Kidney tubule cell (primary cell): ENCODE results near the gene ADAMTS6.
A peak's percentile ranks its signal among the peaks of the same experiment; 100 is the strongest.
"Not testable (repeated sequence)": the region's sequence is repeated elsewhere in the genome, so short reads cannot be mapped to it uniquely, and the experiment has no call there.

Experiments
- DNase-seq: peaks from one replicate; pipeline ENCODE4 v3.0.0-alpha.2; 2018; ENCODE audit warnings: low spot score

The ADAMTS6 gene

GRCh38 chr5:65474130-65474711 lies 7.5 kb downstream of the ADAMTS6 start:
- DNase-seq, result no peak

- DNase-seq, result no peak
These were observed 13.1 kb downstream of the ADAMTS6 start for GRCh38 chr5:65468633-65469032.

- DNase-seq, result no peak
These were observed 19.5 kb downstream of the ADAMTS6 start for GRCh38 chr5:65462139-65462705.

- DNase-seq, result no peak
These were observed 20.2 kb downstream of the ADAMTS6 start for GRCh38 chr5:65461490-65461889.

- no peak for DNase-seq
These were observed 21.7 kb downstream of the ADAMTS6 start for GRCh38 chr5:65459995-65460394.

GRCh38 chr5:65455064-65455463 lies 26.7 kb downstream of the ADAMTS6 start:
- no peak for DNase-seq

- DNase-seq, result no peak
These were observed 30.3 kb downstream of the ADAMTS6 start for GRCh38 chr5:65451436-65451835.

GRCh38 chr5:65446682-65447081 lies 35.0 kb downstream of the ADAMTS6 start:
- no peak for DNase-seq

GRCh38 chr5:65441800-65442199 lies 39.9 kb downstream of the ADAMTS6 start:
- no peak for DNase-seq

- DNase-seq, result no peak
These were observed 41.3 kb downstream of the ADAMTS6 start for GRCh38 chr5:65440456-65440855.

GRCh38 chr5:65434122-65434521 lies 47.6 kb downstream of the ADAMTS6 start:
- DNase-seq, result no peak

GRCh38 chr5:65426656-65427055 lies 55.1 kb downstream of the ADAMTS6 start:
- no peak for DNase-seq

- DNase-seq, result no peak
These were observed 58.1 kb downstream of the ADAMTS6 start for GRCh38 chr5:65423623-65424022.

GRCh38 chr5:65418661-65419060 lies 63.1 kb downstream of the ADAMTS6 start:
- no peak for DNase-seq

- no peak for DNase-seq
These were observed 67.9 kb downstream of the ADAMTS6 start for GRCh38 chr5:65413822-65414221.

- DNase-seq, result no peak
These were observed 68.9 kb downstream of the ADAMTS6 start for GRCh38 chr5:65412842-65413241.

GRCh38 chr5:65411356-65411755 lies 70.4 kb downstream of the ADAMTS6 start:
- no peak for DNase-seq

- peak; percentile 59 for DNase-seq
These were observed 86.1 kb downstream of the ADAMTS6 start for GRCh38 chr5:65395526-65396155.

- DNase-seq, result peak; percentile 63
These were observed 87.6 kb downstream of the ADAMTS6 start for GRCh38 chr5:65394087-65394486.

- DNase-seq, result no peak
These were observed 90.1 kb downstream of the ADAMTS6 start for GRCh38 chr5:65391591-65391990.

- no peak for DNase-seq
These were observed 91.5 kb downstream of the ADAMTS6 start for GRCh38 chr5:65390208-65390607.

- no peak for DNase-seq
These were observed 97.9 kb downstream of the ADAMTS6 start for GRCh38 chr5:65383859-65384258.

- peak; percentile 43 for DNase-seq
These were observed 99.1 kb downstream of the ADAMTS6 start for GRCh38 chr5:65382582-65382981.

- not testable (repeated sequence) for DNase-seq
These were observed 111.2 kb downstream of the ADAMTS6 start for GRCh38 chr5:65370505-65370904.
